CD4-positive, alpha-beta T cell treated with Interleukin-21 for 1 hour (primary cell): ENCODE data around the gene SMARCB1.

ENCODE experiments used
- DNase-seq: peaks from one replicate; pipeline ENCODE4 v3.0.0-alpha.2; 2020

SMARCB1 gene

GRCh38 chr22:23804781-23805291, 18.1 kb downstream of the SMARCB1 start:
- no peak for DNase-seq

- DNase-seq = no peak
These were observed 20.1 kb downstream of the SMARCB1 start for GRCh38 chr22:23806837-23807236.

DNA sequence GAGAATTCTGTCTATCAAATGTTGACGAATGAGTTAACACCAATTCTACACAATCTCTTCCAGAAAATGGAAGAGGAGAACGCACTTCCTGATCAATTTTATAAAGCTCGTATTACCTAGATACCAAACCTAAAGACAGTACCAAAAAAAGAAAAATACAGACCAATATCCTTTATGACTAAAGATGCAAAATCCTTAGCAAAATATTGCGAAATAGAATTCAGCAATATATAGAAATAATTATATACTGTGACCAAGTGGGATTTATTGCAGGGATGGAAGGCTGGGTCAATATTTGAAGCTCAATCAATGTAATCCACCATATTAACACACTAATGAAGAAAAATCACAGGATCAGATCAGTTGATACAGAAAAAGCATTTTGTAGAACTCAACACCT, 25.6 kb downstream of the SMARCB1 start:
- DNase-seq = no peak

DNA sequence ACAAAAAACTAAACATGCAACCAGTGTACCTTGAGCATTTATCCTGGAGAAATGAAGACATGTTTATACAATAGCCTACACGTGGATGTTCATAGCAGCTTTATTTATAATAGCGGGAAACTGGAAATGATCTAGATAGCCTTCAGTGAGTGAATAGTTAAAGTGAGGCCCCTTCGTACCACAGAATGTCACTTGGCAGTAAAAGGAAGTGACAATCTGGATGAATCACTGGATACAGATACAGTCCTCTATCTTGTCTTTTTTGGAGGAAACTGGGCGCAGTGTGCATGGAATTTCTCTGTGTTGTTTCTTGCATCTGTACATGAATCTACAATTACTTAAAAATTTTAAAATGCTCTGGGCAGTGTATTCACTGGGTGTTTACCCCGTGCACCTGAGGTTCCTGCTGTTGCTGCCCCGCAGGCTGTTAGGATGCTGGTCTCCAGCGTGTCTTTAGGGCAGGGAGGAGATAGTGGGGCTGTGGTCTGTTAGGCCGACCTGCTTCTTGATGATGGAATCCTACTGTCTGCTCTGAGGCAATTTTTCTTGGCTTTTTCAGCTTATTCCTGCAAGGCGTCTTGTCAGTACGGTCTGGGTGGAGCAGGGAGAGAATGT, 28.9 kb downstream of the SMARCB1 start:
- no peak for DNase-seq

DNA sequence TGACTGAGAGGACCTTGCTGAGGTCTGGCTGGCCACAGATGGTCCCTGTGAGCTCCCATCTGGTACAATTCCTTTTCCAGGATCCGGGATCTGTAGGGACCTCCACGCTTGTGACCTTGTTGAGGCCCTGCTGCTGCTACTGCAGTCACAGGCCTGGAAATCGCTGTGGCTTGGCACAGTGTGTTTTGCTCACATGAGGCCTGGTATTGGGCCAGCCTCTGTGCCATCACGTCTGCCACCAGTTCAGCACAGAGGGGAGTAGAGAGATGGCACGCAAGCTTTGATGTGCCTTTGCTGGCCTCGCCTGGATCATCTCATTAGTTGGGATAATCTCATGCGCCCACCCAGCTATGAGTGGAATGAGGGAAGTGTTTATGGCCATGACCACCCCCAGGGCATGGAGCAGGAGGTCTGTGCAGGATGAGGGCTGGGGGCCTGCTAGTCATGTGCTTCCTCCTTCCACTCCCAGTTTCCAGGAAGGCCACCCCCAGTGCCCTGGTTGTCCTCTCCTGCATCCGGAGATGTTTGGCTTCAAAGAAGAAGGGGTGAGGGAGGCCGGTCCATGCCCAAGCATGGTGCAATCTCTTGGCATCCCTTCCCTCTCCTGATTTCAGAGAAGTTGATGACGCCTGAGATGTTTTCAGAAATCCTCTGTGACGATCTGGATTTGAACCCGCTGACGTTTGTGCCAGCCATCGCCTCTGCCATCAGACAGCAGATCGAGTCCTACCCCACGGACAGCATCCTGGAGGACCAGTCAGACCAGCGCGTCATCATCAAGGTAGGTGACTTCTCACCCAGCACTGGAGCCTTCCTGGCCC, 29.6 kb downstream of the SMARCB1 start:
- no peak for DNase-seq

- no peak for DNase-seq
These were observed 30.4 kb downstream of the SMARCB1 start for GRCh38 chr22:23817146-23817545.

GRCh38 chr22:23818541-23818940, 31.8 kb downstream of the SMARCB1 start:
- no peak for DNase-seq

GRCh38 chr22:23820748-23821211, 34.0 kb downstream of the SMARCB1 start:
- DNase-seq = no peak

DNA sequence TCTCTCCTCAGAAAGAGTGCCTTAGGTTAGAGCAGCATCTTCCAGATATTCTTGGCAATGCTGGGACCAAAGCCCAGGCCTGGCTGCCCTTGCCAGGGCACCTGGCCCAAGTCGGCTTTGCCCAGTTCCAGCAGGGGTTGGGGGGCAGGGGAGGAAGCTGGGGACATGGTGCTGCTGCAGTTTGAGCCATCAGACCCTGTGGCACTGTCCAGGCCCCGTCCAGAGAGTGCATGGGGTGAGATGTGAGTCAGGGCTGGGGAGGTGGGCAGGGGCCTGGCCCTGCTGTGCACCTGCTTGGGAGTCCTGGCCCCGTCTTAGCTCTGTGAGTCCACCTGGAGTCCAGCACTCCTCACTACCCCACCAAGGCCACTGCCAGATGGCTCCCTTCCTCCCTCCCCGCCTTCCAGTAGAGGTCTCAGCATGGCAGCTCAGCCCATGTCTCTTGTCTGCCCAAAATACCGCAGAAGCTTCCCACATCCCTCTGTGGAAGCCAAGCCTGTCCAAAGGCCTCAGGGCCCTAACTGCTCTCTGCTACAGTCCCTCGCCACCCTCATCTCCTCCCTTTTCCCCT, 35.4 kb downstream of the SMARCB1 start:
- DNase-seq = no peak

GRCh38 chr22:23823331-23823791, 36.6 kb downstream of the SMARCB1 start:
- no peak for DNase-seq

DNA sequence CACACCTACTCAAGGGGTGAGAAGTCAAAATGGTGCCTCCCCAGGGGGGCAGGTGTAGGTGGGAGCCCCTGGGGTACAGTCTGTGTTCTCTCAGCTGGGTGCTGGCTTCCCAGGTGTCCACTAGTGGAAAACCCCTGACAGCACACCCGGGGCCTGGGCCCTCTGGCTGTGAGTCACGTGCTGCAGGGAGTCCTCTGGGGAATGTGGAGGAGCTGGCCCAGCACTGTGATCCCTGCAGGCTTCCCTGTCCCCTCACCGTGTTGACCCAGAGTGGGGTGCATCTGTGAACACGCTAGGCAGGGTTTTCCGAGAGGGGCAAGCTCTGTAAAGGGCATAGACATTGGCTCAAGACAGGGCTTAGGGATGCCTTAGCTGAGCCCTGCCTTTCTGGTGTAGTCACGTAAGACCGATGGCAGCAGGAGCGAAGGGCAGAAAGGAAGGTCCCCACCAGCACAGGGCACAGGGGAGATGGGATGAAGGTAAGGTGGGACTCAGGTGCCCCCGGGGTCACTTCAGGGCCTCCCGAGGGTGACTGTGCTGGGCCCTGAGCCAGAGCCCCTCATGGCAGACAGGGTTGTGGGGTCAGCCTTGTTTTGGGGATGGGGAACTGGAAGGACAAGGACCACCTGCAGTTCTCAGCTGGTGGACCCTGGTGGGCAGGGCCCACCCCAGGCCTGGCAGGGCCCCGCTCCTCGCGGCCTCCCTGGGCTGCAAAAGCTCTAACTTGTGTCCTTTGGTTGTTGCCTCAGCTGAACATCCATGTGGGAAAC, 37.9 kb downstream of the SMARCB1 start:
- no peak for DNase-seq

GRCh38 chr22:23825246-23825905, 38.6 kb downstream of the SMARCB1 start:
- no peak for DNase-seq

- DNase-seq = no peak
These were observed 40.0 kb downstream of the SMARCB1 start for GRCh38 chr22:23826510-23827350.

- DNase-seq = no peak
These were observed 40.7 kb downstream of the SMARCB1 start for GRCh38 chr22:23827351-23827995.

DNA sequence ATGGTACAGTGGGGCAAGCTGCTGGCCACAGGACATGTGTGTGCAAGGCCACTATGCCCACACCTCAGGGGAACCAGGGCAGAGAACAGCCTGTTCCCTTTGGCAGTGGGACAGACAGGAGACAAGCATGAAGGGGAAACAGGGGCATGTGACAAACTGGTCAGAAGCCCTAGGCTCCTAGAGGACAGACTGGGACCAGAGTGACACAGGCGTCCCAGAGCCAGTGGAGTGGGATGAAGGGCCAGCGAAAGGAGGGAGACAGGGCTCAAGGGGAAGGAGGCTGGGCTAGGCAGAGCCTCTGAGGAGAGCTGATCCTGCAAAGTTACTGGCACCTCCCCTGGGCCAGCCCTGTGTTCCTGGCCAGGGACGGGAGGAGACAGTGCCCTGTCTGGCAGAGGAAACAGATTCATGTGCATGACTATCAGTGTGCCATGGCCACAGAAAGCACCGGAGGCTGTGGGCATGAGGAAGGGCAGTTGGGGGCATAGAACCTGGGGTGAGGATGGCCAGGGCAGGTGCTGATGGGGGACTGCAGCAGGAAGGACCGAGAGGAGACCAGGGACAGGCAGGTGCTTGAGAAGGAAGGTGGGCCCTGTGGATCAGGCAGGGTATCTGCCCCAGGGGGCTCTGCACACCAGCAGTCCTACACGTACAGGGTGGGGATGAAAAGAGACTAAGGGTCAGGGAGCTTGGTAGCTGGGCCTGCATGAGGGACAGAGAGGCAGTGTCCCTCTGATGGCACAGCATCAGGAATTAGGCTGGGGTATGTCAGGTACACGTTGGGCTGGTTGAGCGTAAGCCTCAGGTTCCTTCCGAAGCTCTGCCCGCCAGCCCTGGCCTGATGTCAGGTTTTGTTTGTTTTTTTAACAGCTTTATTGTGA, 42.3 kb downstream of the SMARCB1 start:
- no peak for DNase-seq

- no peak for DNase-seq
These were observed 43.1 kb downstream of the SMARCB1 start for GRCh38 chr22:23829845-23830372.

- no peak for DNase-seq
These were observed 44.5 kb downstream of the SMARCB1 start for GRCh38 chr22:23831261-23831660.

DNA sequence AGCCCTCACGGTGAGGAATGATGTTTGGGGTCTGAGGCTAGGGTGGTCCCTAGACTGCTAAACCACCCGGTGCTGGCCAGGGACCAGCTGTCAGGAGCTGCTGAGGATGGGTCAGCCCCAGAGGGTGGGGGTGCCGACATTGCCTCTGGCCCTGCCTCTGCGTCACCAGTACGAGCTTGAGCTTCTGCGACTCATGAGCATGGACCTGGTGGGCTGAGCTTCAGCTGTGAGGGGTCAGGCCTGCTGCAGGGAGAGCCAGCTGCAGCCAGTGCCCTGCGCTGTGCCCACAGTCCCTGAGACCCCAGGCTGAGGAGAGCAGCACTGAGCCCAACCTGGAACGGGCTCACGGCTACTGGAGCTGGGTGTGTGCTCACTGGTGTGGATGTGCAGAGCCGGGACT, 45.0 kb downstream of the SMARCB1 start:
- no peak for DNase-seq

DNA sequence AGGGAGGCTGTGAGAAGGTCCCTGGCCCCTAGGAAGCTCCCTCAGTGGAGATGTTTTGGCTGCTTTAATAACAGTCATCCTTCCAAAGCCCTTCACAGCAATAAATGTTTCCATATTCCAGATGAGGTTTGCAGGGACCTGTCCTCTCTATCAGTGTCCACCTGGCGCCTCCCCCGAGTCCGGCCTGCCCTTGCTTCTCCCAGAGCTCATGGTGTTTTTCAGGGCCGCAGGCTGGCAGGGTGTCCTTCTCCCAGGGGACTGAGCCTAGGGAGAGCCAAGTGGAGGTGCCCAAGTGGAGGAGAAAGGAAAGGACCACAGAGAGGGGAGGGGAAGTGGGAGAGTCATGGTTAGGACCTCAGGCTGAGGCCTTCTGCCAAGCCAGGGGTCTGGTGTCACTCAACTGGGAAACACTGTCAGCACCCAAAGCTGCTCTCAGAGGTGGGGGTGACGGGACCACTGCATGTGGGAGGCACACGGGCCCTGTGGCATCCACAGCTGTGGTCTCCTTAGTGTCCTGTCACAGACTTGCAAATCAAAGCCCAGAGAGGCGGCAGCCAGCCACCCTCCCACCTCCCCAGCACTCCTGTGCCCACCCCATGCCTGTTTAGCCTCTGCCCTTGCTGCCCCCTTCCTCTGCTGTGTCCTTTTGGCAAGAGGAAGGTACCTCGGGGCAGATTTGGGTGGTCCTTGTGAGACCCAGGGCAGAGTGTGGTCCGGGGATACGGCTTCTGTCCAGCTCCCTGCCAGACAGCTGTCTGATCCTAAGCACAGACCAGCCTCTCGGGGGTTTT, 45.7 kb downstream of the SMARCB1 start:
- DNase-seq = no peak
